GM21360 (cell line): Measurements from ENCODE around the gene HHIPL1.

ENCODE experiments used
- ATAC-seq: cut with Tn5 transposase; IDR thresholded peaks from one replicate; pipeline ENCODE4 v1.9.1; 2021; ENCODE audit warnings: mild to moderate bottlenecking, moderate library complexity; ENCODE audit not compliant: unreplicated experiment

The HHIPL1 gene

GRCh38 chr14:99609245-99610170 is 35.4 kb upstream of the HHIPL1 start:
- ATAC-seq = no peak

GRCh38 chr14:99611646-99612045 is 33.3 kb upstream of the HHIPL1 start:
- no peak for ATAC-seq

GRCh38 chr14:99612071-99612737 is 32.7 kb upstream of the HHIPL1 start:
- ATAC-seq = no peak

GRCh38 chr14:99612738-99613330 is 32.1 kb upstream of the HHIPL1 start:
- no peak for ATAC-seq

- no peak for ATAC-seq
Observed at GRCh38 chr14:99615497-99616157, 29.3 kb upstream of the HHIPL1 start.

- no peak for ATAC-seq
Observed at GRCh38 chr14:99616832-99617800, 27.8 kb upstream of the HHIPL1 start.

- ATAC-seq = no peak
Observed at GRCh38 chr14:99619835-99620834, 24.8 kb upstream of the HHIPL1 start.

GRCh38 chr14:99621948-99622347 is 23.0 kb upstream of the HHIPL1 start:
- no peak for ATAC-seq

- no peak for ATAC-seq
Observed at GRCh38 chr14:99624024-99624423, 20.9 kb upstream of the HHIPL1 start.

- no peak for ATAC-seq
Observed at GRCh38 chr14:99624971-99625370, 20.0 kb upstream of the HHIPL1 start.

- no peak for ATAC-seq
Observed at GRCh38 chr14:99625476-99625875, 19.5 kb upstream of the HHIPL1 start.

- ATAC-seq = no peak
Observed at GRCh38 chr14:99626041-99626648, 18.8 kb upstream of the HHIPL1 start.

GRCh38 chr14:99627100-99627499 is 17.8 kb upstream of the HHIPL1 start:
- ATAC-seq = no peak

- no peak for ATAC-seq
Observed at GRCh38 chr14:99627510-99628381, 17.2 kb upstream of the HHIPL1 start.

- no peak for ATAC-seq
Observed at GRCh38 chr14:99628887-99629618, 15.9 kb upstream of the HHIPL1 start.

- ATAC-seq = no peak
Observed at GRCh38 chr14:99630202-99630601, 14.7 kb upstream of the HHIPL1 start.
